Nephron (organoid): ENCODE measurements around the gene TRPM8.

ENCODE experiments used
- H3K27ac Mint-ChIP-seq, 3 experiments: 2 replicates each; pipeline ENCODE4 v1.8.0; 2020; ENCODE audit warnings: mixed read lengths in 3 of 3, mild to moderate bottlenecking in 2 of 3, moderate library complexity in 1 of 3
- H3K27me3 Mint-ChIP-seq: 2 replicates; pipeline ENCODE4 v1.8.0; 2021; ENCODE audit warnings: low read depth, mild to moderate bottlenecking, moderate library complexity, mixed read lengths
- H3K36me3 Mint-ChIP-seq: 2 replicates; pipeline ENCODE4 v1.8.0; 2020; ENCODE audit warnings: low read depth, mixed read lengths
- H3K4me1 Mint-ChIP-seq: 2 replicates; pipeline ENCODE4 v1.8.0; 2020; ENCODE audit warnings: mixed read lengths
- H3K4me3 Mint-ChIP-seq, 3 experiments: 2 replicates each; pipeline ENCODE4 v1.8.0; 2020; ENCODE audit warnings: mild to moderate bottlenecking in 3 of 3, mixed read lengths in 3 of 3, moderate library complexity in 2 of 3
- H3K9me3 Mint-ChIP-seq: 2 replicates; pipeline ENCODE4 v1.8.0; 2020; ENCODE audit warnings: mixed read lengths
- TF ChIP-seq, protein P1 (sequence below), 3 experiments: fragments of 200-600 bp; sonication (generic); IDR thresholded peaks; one replicate each; pipeline ENCODE4 v1.5.0; 2021; ENCODE audit warnings: antibody characterized with exemption in 3 of 3; ENCODE audit not compliant: unreplicated experiment in 3 of 3

Gene TRPM8

DNA sequence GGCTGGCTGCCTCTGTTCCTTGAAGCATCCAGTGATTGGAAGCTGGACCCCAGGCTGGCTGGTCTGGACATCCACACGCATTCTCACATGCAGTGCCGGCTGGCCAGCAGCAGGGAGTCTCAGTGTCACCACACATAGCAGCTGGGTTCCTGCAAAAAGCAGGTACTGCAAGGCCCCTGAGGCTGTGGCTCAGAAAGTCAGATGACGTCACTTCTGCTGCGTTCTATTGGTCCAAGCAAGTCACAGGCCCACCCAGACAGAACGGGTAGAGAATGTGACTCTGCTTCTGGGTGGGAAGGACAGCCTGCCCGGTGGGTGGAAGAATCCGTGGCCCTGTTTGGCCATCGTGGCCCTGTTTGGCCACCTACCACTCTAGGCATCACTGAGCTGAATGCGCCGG is 82.0 kb downstream of the TRPM8 start:
- peaks cover 2% of the 10 kb centered on the region for H3K9me3 Mint-ChIP-seq
- H3K4me1 Mint-ChIP-seq: peaks cover 25% of the 10 kb centered on the region
- no peak overlapping the region for H3K4me3 Mint-ChIP-seq
- TF ChIP-seq, protein P1, sequence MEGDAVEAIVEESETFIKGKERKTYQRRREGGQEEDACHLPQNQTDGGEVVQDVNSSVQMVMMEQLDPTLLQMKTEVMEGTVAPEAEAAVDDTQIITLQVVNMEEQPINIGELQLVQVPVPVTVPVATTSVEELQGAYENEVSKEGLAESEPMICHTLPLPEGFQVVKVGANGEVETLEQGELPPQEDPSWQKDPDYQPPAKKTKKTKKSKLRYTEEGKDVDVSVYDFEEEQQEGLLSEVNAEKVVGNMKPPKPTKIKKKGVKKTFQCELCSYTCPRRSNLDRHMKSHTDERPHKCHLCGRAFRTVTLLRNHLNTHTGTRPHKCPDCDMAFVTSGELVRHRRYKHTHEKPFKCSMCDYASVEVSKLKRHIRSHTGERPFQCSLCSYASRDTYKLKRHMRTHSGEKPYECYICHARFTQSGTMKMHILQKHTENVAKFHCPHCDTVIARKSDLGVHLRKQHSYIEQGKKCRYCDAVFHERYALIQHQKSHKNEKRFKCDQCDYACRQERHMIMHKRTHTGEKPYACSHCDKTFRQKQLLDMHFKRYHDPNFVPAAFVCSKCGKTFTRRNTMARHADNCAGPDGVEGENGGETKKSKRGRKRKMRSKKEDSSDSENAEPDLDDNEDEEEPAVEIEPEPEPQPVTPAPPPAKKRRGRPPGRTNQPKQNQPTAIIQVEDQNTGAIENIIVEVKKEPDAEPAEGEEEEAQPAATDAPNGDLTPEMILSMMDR (IDR thresholded peaks at IDR 0.05; ENCODE audit: unreplicated experiment in 3 of 3): no peak
- peaks cover 4% of the 10 kb centered on the region for H3K27me3 Mint-ChIP-seq
- H3K27ac Mint-ChIP-seq: no peak overlapping the region
- no peaks in the 10 kb centered on the region for H3K36me3 Mint-ChIP-seq

DNA sequence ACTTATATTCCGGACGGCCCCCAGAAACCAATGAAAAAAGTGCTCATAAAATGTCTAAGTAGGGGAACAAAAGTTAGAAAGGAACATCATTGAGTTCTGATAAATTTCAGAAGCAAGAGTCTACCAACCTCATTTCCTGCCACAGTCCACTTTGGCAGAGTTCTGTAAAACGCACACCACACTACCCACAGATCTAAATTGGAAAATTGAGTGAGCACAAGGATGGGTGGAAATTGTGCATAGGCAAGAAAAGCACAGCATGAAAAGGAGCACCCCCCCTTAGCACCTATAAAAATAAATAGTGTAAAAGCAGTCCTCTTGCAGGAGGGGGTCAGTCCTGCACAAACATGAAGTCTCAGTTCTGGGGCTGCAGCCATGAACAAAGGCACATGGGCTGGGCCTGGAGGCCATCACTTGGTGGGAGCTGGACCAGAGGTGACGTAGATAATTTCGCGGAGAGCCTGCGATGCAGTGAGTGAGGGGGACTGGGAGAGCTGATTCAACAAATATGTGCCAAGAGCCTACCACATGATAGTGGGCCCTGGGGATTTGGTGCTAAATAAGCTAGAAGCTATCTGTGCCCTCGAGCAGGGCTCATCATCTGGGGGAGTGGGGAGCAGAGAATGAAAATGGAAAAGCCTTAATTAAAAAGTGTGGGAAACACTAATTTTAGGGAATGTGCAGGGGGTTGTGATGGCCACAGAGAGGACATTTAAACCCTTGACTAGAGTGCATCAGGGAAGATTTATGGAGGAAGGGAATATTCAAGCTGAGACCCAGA is 84.4 kb downstream of the TRPM8 start:
- Mint-ChIP-seq H3K36me3 (no peaks in the 10 kb centered on the region), H3K27ac (no peak overlapping the region), H3K27me3 (peaks cover 4% of the 10 kb centered on the region), H3K4me3 (no peak overlapping the region), H3K9me3 (no peaks in the 10 kb centered on the region), H3K4me1 (peaks cover 7% of the 10 kb centered on the region)
- TF ChIP-seq, protein P1 (IDR thresholded peaks at IDR 0.05; ENCODE audit: unreplicated experiment in 3 of 3): no peak

DNA sequence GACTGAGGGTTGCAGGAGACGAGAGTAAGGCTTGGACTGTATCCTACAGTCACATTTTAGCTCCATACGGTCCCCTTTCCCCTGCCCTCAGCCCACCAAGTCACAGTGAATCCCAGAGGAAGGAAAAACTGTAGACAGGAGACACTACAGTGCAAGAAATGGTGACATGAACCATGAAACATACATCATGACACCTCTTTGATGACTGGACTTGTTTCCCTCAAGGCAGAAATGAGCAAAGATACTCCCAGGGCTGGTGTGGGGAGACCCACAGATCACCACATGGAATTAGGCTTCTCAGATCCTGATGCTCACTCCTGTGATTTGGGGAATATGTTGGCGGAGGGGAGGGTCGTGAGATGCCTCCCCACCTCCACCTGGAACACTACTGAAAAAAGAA is 85.1 kb downstream of the TRPM8 start:
- no peaks in the 10 kb centered on the region for H3K36me3 Mint-ChIP-seq
- H3K9me3 Mint-ChIP-seq: no peaks in the 10 kb centered on the region
- H3K27me3 Mint-ChIP-seq: peaks cover 4% of the 10 kb centered on the region
- TF ChIP-seq, protein P1 (IDR thresholded peaks at IDR 0.05; ENCODE audit: unreplicated experiment in 3 of 3): no peak
- H3K27ac Mint-ChIP-seq: no peak overlapping the region
- no peak overlapping the region for H3K4me3 Mint-ChIP-seq
- H3K4me1 Mint-ChIP-seq: peaks cover 5% of the 10 kb centered on the region

DNA sequence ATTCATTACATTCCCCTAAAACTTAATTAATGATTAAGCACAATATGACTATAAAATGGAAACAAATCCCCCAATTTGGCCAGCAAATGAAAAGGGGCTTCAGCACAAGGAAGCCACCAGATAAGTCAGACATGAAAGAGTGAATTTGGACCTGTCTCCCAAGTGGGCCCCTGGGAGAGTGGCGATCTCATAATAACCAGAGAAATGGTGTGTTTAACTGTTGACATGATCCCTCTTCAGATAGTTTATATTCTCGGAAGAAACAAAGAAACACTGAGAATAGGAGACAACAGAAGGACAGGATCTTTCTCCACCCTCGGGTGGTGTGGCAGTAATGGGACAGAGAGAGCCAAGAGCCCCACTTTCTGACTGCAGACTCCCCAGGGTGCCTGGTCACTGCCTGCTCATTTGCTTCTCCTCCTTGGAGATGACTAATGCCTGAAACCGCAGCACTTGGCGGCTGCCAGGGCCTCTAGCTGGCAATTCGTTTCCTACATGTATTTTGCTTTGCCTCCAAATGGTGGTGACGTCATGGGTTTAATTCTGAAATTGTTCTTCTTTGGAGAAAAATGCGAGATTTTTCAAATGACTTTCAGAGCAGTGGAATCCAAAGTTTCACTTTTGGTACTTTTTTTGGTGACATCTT is 86.9 kb downstream of the TRPM8 start:
- H3K9me3 Mint-ChIP-seq: no peaks in the 10 kb centered on the region
- H3K4me3 Mint-ChIP-seq: no peak overlapping the region
- TF ChIP-seq, protein P1 (IDR thresholded peaks at IDR 0.05; ENCODE audit: unreplicated experiment in 3 of 3): no peak
- H3K27ac Mint-ChIP-seq: no peak overlapping the region
- no peaks in the 10 kb centered on the region for H3K4me1 Mint-ChIP-seq
- no peaks in the 10 kb centered on the region for H3K36me3 Mint-ChIP-seq
- peaks cover 6% of the 10 kb centered on the region for H3K27me3 Mint-ChIP-seq

DNA sequence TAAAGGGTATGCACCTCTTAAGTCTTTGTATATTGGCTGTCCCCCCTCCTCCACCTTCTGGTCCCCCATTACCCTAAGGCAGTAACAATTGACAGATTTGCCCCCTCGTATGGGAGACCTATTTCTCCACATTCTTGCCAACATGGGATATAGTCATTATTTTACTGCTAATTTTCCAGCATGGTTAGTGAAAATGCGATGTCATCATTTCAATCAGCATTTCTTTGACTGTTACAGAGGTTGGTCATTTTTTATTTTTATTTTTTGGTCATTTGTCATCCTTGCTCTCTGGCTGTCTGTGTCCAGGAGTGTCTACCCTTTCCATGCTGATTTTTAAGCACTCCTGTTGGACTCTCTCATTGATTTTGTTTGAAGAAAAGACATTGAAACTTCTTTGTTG is 88.0 kb downstream of the TRPM8 start:
- no peaks in the 10 kb centered on the region for H3K4me1 Mint-ChIP-seq
- H3K9me3 Mint-ChIP-seq: no peaks in the 10 kb centered on the region
- TF ChIP-seq, protein P1 (IDR thresholded peaks at IDR 0.05; ENCODE audit: unreplicated experiment in 3 of 3): no peak
- no peaks in the 10 kb centered on the region for H3K36me3 Mint-ChIP-seq
- H3K27me3 Mint-ChIP-seq: peaks cover 8% of the 10 kb centered on the region
- H3K4me3 Mint-ChIP-seq: no peak overlapping the region
- no peak overlapping the region for H3K27ac Mint-ChIP-seq

DNA sequence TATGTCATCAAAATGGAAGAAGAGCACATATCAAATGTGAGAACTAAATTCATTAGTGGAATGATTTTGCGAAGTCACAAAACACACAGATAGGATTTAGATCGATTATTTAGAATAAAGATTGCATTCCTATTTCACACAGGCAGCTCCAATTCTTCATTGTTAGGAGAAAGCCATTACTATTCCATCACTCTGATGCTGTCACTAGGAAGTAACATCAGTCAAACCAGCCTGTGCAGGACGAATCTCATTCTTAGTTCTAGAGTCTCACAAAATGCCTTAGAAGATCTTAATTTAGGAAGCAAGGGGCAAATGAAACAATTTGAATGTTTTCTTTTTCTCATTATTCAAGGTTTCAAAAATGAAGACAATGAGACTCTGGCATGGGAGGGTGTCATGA is 89.3 kb downstream of the TRPM8 start:
- Mint-ChIP-seq H3K4me3 (no peak overlapping the region), H3K36me3 (no peaks in the 10 kb centered on the region), H3K4me1 (no peaks in the 10 kb centered on the region), H3K27ac (no peak overlapping the region), H3K27me3 (peaks cover 8% of the 10 kb centered on the region), H3K9me3 (no peaks in the 10 kb centered on the region)
- TF ChIP-seq, protein P1 (IDR thresholded peaks at IDR 0.05; ENCODE audit: unreplicated experiment in 3 of 3): no peak
